T-helper 22 cell (primary cell): Measurements from ENCODE around the gene VPS37C.
A peak's percentile ranks its signal among the peaks of the same experiment; 100 is the strongest.

ENCODE experiments used
- DNase-seq: peaks from one replicate; pipeline ENCODE4 v3.0.0-alpha.2; 2020; ENCODE audit warnings: low read depth

Gene VPS37C

GRCh38 chr11:61092908-61093763 lies 68.1 kb downstream of the VPS37C start:
- no peak for DNase-seq

- DNase-seq = peak; percentile 56
Observed at GRCh38 chr11:61092280-61092766, 68.9 kb downstream of the VPS37C start.

- no peak for DNase-seq
Observed at GRCh38 chr11:61091373-61092279, 69.6 kb downstream of the VPS37C start.

- DNase-seq = no peak
Observed at GRCh38 chr11:61090982-61091372, 70.2 kb downstream of the VPS37C start.

GRCh38 chr11:61090521-61090920 lies 70.7 kb downstream of the VPS37C start:
- DNase-seq = no peak

GRCh38 chr11:61089806-61090491 lies 71.3 kb downstream of the VPS37C start:
- DNase-seq = no peak

- DNase-seq = no peak
Observed at GRCh38 chr11:61087426-61088119, 73.7 kb downstream of the VPS37C start.

GRCh38 chr11:61083601-61084147 lies 77.6 kb downstream of the VPS37C start:
- DNase-seq = peak; percentile 64

GRCh38 chr11:61082931-61083531 lies 78.2 kb downstream of the VPS37C start:
- no peak for DNase-seq

GRCh38 chr11:61082062-61082870 lies 79.0 kb downstream of the VPS37C start:
- no peak for DNase-seq

GRCh38 chr11:61080986-61081590 lies 80.1 kb downstream of the VPS37C start:
- no peak for DNase-seq

- no peak for DNase-seq
Observed at GRCh38 chr11:61080526-61080925, 80.7 kb downstream of the VPS37C start.
